ENCODE results near the gene TANC1.

TANC1 gene

DNA sequence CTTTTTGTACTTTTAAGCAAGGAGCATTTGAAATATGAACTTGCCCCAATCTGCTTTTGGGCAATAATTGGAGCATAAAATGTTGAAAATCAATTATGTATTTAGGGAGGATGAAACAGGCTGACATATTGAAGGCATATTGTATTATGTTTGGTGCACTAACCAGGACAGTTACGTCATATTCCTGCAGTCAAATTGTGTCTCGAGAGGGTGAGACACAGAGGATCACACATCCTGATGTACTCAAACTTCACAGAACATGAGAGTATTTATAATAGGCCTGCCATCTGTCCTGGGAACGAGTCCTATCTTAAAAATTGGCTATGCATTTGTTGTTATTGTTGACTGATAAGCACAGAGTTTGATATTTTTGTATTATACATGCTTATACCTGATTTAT lies 44.7 kb downstream of the TANC1 start:
- H3K36me3 ChIP-seq (ENCODE audit: insufficient read depth, low read length): no peaks in the 10 kb centered on the region
- H2AFZ ChIP-seq (ENCODE audit: low read length): no peak overlapping the region
- no peak overlapping the region for H3K4me3 ChIP-seq (ENCODE audit: low read length, poor library complexity, severe bottlenecking)
- no peaks in the 10 kb centered on the region for H3K9me2 ChIP-seq (replicated peaks; ENCODE audit: low read depth, low read length)
- H3K9ac ChIP-seq (ENCODE audit: low read depth, low read length, poor library complexity, severe bottlenecking): no peak overlapping the region
- H3K4me2 ChIP-seq (ENCODE audit: low read depth, low read length, poor library complexity, severe bottlenecking): no peak overlapping the region
- H4K20me1 ChIP-seq (ENCODE audit: insufficient read depth, low read length, poor library complexity, severe bottlenecking): no peaks in the 10 kb centered on the region
- H3F3A ChIP-seq (ENCODE audit: low read depth): no peaks in the 10 kb centered on the region
- H3K9me3 ChIP-seq (ENCODE audit: insufficient read depth, low read depth, low read length): peaks cover 9% of the 10 kb centered on the region; the same call in 1 of the 2 replicates
- H3K4me1 ChIP-seq (ENCODE audit: insufficient read depth, low read length, poor library complexity, severe bottlenecking): no peaks in the 10 kb centered on the region
- H3K27me3 ChIP-seq (ENCODE audit: insufficient read depth, low read length, poor library complexity, severe bottlenecking): no peaks in the 10 kb centered on the region
- no peaks in the 10 kb centered on the region for H3K79me2 ChIP-seq (ENCODE audit: insufficient read depth, low read length)
- TF ChIP-seq, protein P1, sequence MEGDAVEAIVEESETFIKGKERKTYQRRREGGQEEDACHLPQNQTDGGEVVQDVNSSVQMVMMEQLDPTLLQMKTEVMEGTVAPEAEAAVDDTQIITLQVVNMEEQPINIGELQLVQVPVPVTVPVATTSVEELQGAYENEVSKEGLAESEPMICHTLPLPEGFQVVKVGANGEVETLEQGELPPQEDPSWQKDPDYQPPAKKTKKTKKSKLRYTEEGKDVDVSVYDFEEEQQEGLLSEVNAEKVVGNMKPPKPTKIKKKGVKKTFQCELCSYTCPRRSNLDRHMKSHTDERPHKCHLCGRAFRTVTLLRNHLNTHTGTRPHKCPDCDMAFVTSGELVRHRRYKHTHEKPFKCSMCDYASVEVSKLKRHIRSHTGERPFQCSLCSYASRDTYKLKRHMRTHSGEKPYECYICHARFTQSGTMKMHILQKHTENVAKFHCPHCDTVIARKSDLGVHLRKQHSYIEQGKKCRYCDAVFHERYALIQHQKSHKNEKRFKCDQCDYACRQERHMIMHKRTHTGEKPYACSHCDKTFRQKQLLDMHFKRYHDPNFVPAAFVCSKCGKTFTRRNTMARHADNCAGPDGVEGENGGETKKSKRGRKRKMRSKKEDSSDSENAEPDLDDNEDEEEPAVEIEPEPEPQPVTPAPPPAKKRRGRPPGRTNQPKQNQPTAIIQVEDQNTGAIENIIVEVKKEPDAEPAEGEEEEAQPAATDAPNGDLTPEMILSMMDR (conservative IDR thresholded peaks at IDR 0.05; ENCODE audit: low read length): no peak
- TF ChIP-seq EZH2phosphoT487 (IDR thresholded peaks at IDR 0.05; ENCODE audit: borderline replicate concordance): no peak

DNA sequence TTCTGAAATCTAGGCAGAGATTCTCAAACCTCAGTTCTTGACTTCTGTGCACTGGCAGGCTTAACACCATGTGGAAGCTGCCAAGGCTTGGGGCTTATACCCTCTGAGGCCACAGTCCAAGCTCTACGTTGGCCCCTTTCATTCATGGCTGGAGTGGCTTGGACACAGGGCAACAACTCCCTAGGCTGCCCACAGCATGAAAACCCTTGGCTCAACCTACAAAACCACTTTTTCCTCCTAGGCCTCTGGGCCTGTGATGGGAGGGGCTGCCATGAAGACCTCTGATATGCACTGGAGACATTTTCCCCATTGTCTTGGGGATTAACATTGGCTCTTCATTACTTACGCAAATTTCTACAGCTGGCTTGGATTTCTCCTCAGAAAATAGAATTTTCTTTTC lies 46.7 kb downstream of the TANC1 start:
- TF ChIP-seq EZH2phosphoT487 (IDR thresholded peaks at IDR 0.05; ENCODE audit: borderline replicate concordance): no peak
- TF ChIP-seq, protein P1 (conservative IDR thresholded peaks at IDR 0.05; ENCODE audit: low read length): no peak

DNA sequence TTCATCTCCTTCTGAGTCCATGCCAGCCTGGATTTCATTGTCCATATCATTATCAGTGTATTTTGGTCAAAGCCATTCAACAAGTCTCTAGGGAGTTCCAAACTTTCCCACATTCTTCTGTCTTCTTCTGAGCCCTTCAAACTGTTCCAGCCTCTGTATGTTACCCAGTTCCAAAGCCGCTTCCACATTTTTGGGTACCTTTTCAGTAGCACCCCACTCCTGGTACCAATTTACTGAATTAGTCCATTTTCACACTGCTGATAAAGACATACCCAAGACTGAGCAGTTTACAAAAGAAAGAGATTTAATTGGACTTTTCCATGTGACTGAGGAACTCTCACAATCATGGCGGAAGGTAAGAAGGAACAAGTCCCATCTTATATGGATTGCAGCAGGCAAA lies 47.4 kb downstream of the TANC1 start:
- Histone ChIP-seq H3K27me3 (ENCODE audit: insufficient read depth, low read length, poor library complexity, severe bottlenecking) (no peaks in the 10 kb centered on the region), H3K36me3 (ENCODE audit: insufficient read depth, low read length) (no peaks in the 10 kb centered on the region), H3K4me1 (ENCODE audit: insufficient read depth, low read length, poor library complexity, severe bottlenecking) (no peaks in the 10 kb centered on the region), H4K20me1 (ENCODE audit: insufficient read depth, low read length, poor library complexity, severe bottlenecking) (no peaks in the 10 kb centered on the region), H3K4me3 (ENCODE audit: low read length, poor library complexity, severe bottlenecking) (no peak overlapping the region), H3K9me2 (replicated peaks; ENCODE audit: low read depth, low read length) (no peaks in the 10 kb centered on the region), H2AFZ (ENCODE audit: low read length) (no peak overlapping the region), H3K9me3 (ENCODE audit: insufficient read depth, low read depth, low read length) (peaks cover 9% of the 10 kb centered on the region; the same call in 1 of the 2 replicates), H3K9ac (ENCODE audit: low read depth, low read length, poor library complexity, severe bottlenecking) (no peak overlapping the region), H3K79me2 (ENCODE audit: insufficient read depth, low read length) (no peaks in the 10 kb centered on the region), H3K4me2 (ENCODE audit: low read depth, low read length, poor library complexity, severe bottlenecking) (no peak overlapping the region), H3F3A (ENCODE audit: low read depth) (no peaks in the 10 kb centered on the region)
- no peak for TF ChIP-seq EZH2phosphoT487 (IDR thresholded peaks at IDR 0.05; ENCODE audit: borderline replicate concordance)
- TF ChIP-seq, protein P1 (conservative IDR thresholded peaks at IDR 0.05; ENCODE audit: low read length): no peak

More for the DNA sequence above, 46.7 kb downstream of the TANC1 start:
- H3K9ac ChIP-seq (ENCODE audit: low read depth, low read length, poor library complexity, severe bottlenecking): no peak overlapping the region
- no peaks in the 10 kb centered on the region for H3K27me3 ChIP-seq (ENCODE audit: insufficient read depth, low read length, poor library complexity, severe bottlenecking)
- no peak overlapping the region for H2AFZ ChIP-seq (ENCODE audit: low read length)
- H3K4me2 ChIP-seq (ENCODE audit: low read depth, low read length, poor library complexity, severe bottlenecking): no peak overlapping the region
- H3K79me2 ChIP-seq (ENCODE audit: insufficient read depth, low read length): no peaks in the 10 kb centered on the region
- H3K36me3 ChIP-seq (ENCODE audit: insufficient read depth, low read length): no peaks in the 10 kb centered on the region
- H3K4me1 ChIP-seq (ENCODE audit: insufficient read depth, low read length, poor library complexity, severe bottlenecking): no peaks in the 10 kb centered on the region
- H3K4me3 ChIP-seq (ENCODE audit: low read length, poor library complexity, severe bottlenecking): no peak overlapping the region
- no peaks in the 10 kb centered on the region for H3K9me2 ChIP-seq (replicated peaks; ENCODE audit: low read depth, low read length)
- H3F3A ChIP-seq (ENCODE audit: low read depth): no peaks in the 10 kb centered on the region
- peaks cover 9% of the 10 kb centered on the region; the same call in 1 of the 2 replicates for H3K9me3 ChIP-seq (ENCODE audit: insufficient read depth, low read depth, low read length)
- H4K20me1 ChIP-seq (ENCODE audit: insufficient read depth, low read length, poor library complexity, severe bottlenecking): no peaks in the 10 kb centered on the region
